SK-N-SH (cell line): ENCODE results near the gene VAMP2. TPM values are rescaled to one million over a fixed set of nuclear protein-coding genes. Genes with fewer than 3 reads are reported as not detected.

Source experiments
- CTCF ChIA-PET: fragments of 300-600, 350-600 bp; formaldehyde crosslinking; extraction: SDS; loops from one replicate; lab custom pipeline; 2021; lab: Yijun Ruan, JAX
- POLR2A ChIA-PET: fragments of 350-600 bp; sonication (Branson Sonifier 250); formaldehyde crosslinking; extraction: SDS; loops from one replicate; lab custom pipeline; 2020; ENCODE audit warnings: antibody characterized with exemption, inconsistent platforms; lab: Yijun Ruan, JAX
- DNase-seq: peaks from one replicate; pipeline ENCODE4 v3.0.0; 2012
- H2AFZ ChIP-seq: fragments of 200-600 bp; sonication (generic); 2 replicates; pipeline ENCODE4 v1.8.1; 2016; ENCODE audit warnings: antibody characterized with exemption, mild to moderate bottlenecking, low read depth
- H3F3A ChIP-seq: fragments of 200-600 bp; sonication (generic); replicated peaks from 2 replicates; pipeline ENCODE3; 2016; ENCODE audit warnings: antibody characterized with exemption, mild to moderate bottlenecking; ENCODE audit not compliant: insufficient read depth
- H3K27ac ChIP-seq, 2 experiments: fragments of 200-500 bp in 1 of 2; fragments of 200-600 bp in 1 of 2; sonication (Bioruptor generic) in 1 of 2; sonication (generic), shearing (Covaris generic) in 1 of 2; 2 replicates each; pipeline versions ENCODE4 v1.5.1 to v1.6.1; 2014 to 2016; ENCODE audit warnings: low read depth in 2 of 2, inconsistent platforms in 1 of 2, low read length in 1 of 2, mild to moderate bottlenecking in 1 of 2, mixed read lengths in 1 of 2
- H3K27me3 ChIP-seq: fragments of 200-600 bp; sonication (generic), shearing (Covaris generic); 2 replicates; pipeline ENCODE4 v1.6.1; 2016; ENCODE audit warnings: mixed run types; ENCODE audit not compliant: insufficient read depth
- H3K36me3 ChIP-seq, 2 experiments: fragments of 200-500 bp in 1 of 2; fragments of 200-600 bp in 1 of 2; sonication (Bioruptor generic) in 1 of 2; sonication (generic) in 1 of 2; replicated peaks in 1 of 2; 2 replicates each; pipeline versions ENCODE3 to v1.5.1; 2014 to 2016; ENCODE audit warnings: low read length in 1 of 2, mild to moderate bottlenecking in 1 of 2; ENCODE audit not compliant: insufficient read depth in 2 of 2, control insufficient read depth in 1 of 2
- H3K4me1 ChIP-seq, 2 experiments: fragments of 200-500 bp in 1 of 2; fragments of 200-600 bp in 1 of 2; sonication (Bioruptor generic) in 1 of 2; sonication (generic), shearing (Covaris generic) in 1 of 2; 2 replicates each; pipeline versions ENCODE4 v1.5.1 to v1.6.1; 2014 to 2016; ENCODE audit warnings: low read depth in 1 of 2, low read length in 1 of 2, mixed run types in 1 of 2; ENCODE audit not compliant: insufficient read depth in 2 of 2, control insufficient read depth in 1 of 2
- H3K4me2 ChIP-seq: fragments of 200-600 bp; sonication (generic), shearing (Covaris generic); 2 replicates; pipeline ENCODE4 v1.6.1; 2017; ENCODE audit warnings: mixed run types
- H3K4me3 ChIP-seq, 2 experiments: fragments of 200-500 bp in 1 of 2; fragments of 200-600 bp in 1 of 2; sonication (Bioruptor generic) in 1 of 2; sonication (generic), shearing (Covaris generic) in 1 of 2; 2 replicates each; pipeline versions ENCODE4 v1.5.1 to v1.8.1; 2014 to 2016; ENCODE audit warnings: low read depth in 2 of 2, inconsistent platforms in 1 of 2, low read length in 1 of 2, mild to moderate bottlenecking in 1 of 2, mixed read lengths in 1 of 2, moderate library complexity in 1 of 2
- H3K79me2 ChIP-seq: fragments of 200-600 bp; sonication (generic); 2 replicates; pipeline ENCODE4 v1.8.1; 2017; ENCODE audit warnings: mild to moderate bottlenecking; ENCODE audit not compliant: insufficient read depth
- H3K9ac ChIP-seq: fragments of 200-600 bp; sonication (generic); 2 replicates; pipeline ENCODE4 v1.6.1; 2017; ENCODE audit warnings: mixed run types
- H3K9me2 ChIP-seq: fragments of 200-600 bp; sonication (generic); 2 replicates; pipeline ENCODE4 v1.6.1; 2017; ENCODE audit warnings: mixed run types
- H3K9me3 ChIP-seq: fragments of 200-600 bp; sonication (generic); 2 replicates; pipeline ENCODE4 v1.6.1; 2017; ENCODE audit warnings: mixed run types, mild to moderate bottlenecking, moderate library complexity
- H4K20me1 ChIP-seq: fragments of 200-600 bp; sonication (generic); 2 replicates; pipeline ENCODE4 v1.6.1; 2017; ENCODE audit warnings: mild to moderate bottlenecking, mixed run types; ENCODE audit not compliant: insufficient read depth
- CHD2 ChIP-seq: fragments of 150-350 bp; IDR thresholded peaks from 2 replicates; pipeline ENCODE4 v1.6.1; 2018; ENCODE audit warnings: low read length; ENCODE audit not compliant: partially characterized antibody
- ELF1 ChIP-seq: IDR thresholded peaks from 2 replicates; pipeline ENCODE4 v1.4.0; 2012
- FOSL2 ChIP-seq: IDR thresholded peaks from 2 replicates; pipeline ENCODE4 v1.4.0; 2012; ENCODE audit warnings: low read depth, mild to moderate bottlenecking, moderate library complexity, borderline replicate concordance
- FOXJ3 ChIP-seq: sonication (generic); formaldehyde crosslinking; IDR thresholded peaks from 2 replicates; pipeline ENCODE4 v1.5.1; 2020; ENCODE audit warnings: mild to moderate bottlenecking, missing genetic modification reagents
- GABPA ChIP-seq: IDR thresholded peaks from 2 replicates; pipeline ENCODE4 v1.4.0; 2012; ENCODE audit warnings: low read depth, mild to moderate bottlenecking
- GATA2 ChIP-seq: sonication (generic); formaldehyde crosslinking; IDR thresholded peaks from 2 replicates; pipeline ENCODE4 v1.5.0; 2020; ENCODE audit warnings: mild to moderate bottlenecking, missing genetic modification reagents
- JUND ChIP-seq: IDR thresholded peaks from 2 replicates; pipeline ENCODE4 v1.4.0; 2012
- MAX ChIP-seq: IDR thresholded peaks from 2 replicates; pipeline ENCODE4 v1.4.0; 2012; ENCODE audit warnings: low read depth
- MXI1 ChIP-seq: IDR thresholded peaks from 2 replicates; pipeline ENCODE4 v1.6.1; 2012; ENCODE audit warnings: mild to moderate bottlenecking, low read depth, low read length, improper control_type of control experiment
- NFIC ChIP-seq: IDR thresholded peaks from 2 replicates; pipeline ENCODE4 v1.4.0; 2012; ENCODE audit warnings: borderline replicate concordance
- PBX3 ChIP-seq: IDR thresholded peaks from 2 replicates; pipeline ENCODE4; 2012
- POLR2AphosphoS5 ChIP-seq: IDR thresholded peaks from 2 replicates; pipeline ENCODE4 v1.6.1; 2012; ENCODE audit warnings: low read depth, low read length
- RAD21 ChIP-seq: IDR thresholded peaks from 2 replicates; pipeline ENCODE4 v1.6.1; 2012; ENCODE audit warnings: mild to moderate bottlenecking, low read length
- RFX5 ChIP-seq: IDR thresholded peaks from 2 replicates; pipeline ENCODE4 v1.6.1; 2012; ENCODE audit warnings: mild to moderate bottlenecking, improper control_type of control experiment, low read length
- RXRA ChIP-seq: IDR thresholded peaks from 2 replicates; pipeline ENCODE4 v1.4.0; 2012; ENCODE audit warnings: low read depth, mild to moderate bottlenecking, borderline replicate concordance
- SMC3 ChIP-seq: IDR thresholded peaks from 2 replicates; pipeline ENCODE4 v1.6.1; 2012; ENCODE audit warnings: low read depth, low read length, improper control_type of control experiment
- TAF1 ChIP-seq: IDR thresholded peaks from 2 replicates; pipeline ENCODE4 v1.6.1; 2012; ENCODE audit warnings: low read depth, mild to moderate bottlenecking, low read length, moderate library complexity, borderline replicate concordance
- TCF12 ChIP-seq: IDR thresholded peaks from 2 replicates; pipeline ENCODE4 v1.4.0; 2012
- TEAD4 ChIP-seq: IDR thresholded peaks from 2 replicates; pipeline ENCODE4 v1.4.0; 2012; ENCODE audit warnings: mild to moderate bottlenecking, borderline replicate concordance; ENCODE audit not compliant: insufficient read depth
- USF1 ChIP-seq: IDR thresholded peaks from 2 replicates; pipeline ENCODE4 v1.4.0; 2012; ENCODE audit warnings: low read depth, borderline replicate concordance
- USF2 ChIP-seq: fragments of 150-350 bp; IDR thresholded peaks from 2 replicates; pipeline ENCODE4 v1.6.1; 2017; ENCODE audit warnings: antibody characterized with exemption, low read length, low read depth, borderline replicate concordance
- WGBS: methylation state at CpG from one replicate; pipeline ENCODE4 v1.1.6; 2017; ENCODE audit warnings: low lambda C conversion rate; 5-methylcytosine and 5-hydroxymethylcytosine counted together
- polyA plus RNA-seq, 3 experiments: library from polyadenylated mRNA; depleted of rRNA; stranded (reverse); fragments of >200 nt; gene quantifications; 2 replicates each; pipeline ENCODE4 v1.2.3, GENCODE V29; 2012

VAMP2 gene
- polyA plus RNA-seq, 1 of the 3 experiments (the other 2 are of a cell fraction), result 42.0 TPM

DNA sequence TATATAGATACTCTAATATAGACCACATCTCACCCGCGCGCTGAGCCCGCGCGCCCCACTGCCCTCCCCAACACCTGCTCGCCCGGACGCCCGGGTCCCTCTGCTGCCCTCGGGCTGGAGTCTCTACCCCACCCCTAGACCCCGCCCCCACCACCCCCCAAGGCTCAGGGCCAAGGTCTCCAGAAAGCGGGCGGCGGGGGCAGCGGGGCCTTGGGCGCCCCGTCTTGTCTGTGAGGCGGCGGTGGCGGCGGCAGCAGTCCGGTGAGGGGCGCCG is 41.4 kb downstream of the VAMP2 start:
- H4K20me1 ChIP-seq, result peaks cover 15% of the 10 kb centered on the region
- POLR2A ChIA-PET, result no interaction called here
- no peak overlapping the region for H3K9ac ChIP-seq
- no peaks in the 10 kb centered on the region for H3K36me3 ChIP-seq
- 1% methylated on average over 11 of the region's 25 CpGs for WGBS
- TF ChIP-seq RAD21, result no peak
- no peak for TF ChIP-seq PBX3
- TF ChIP-seq, all 33 proteins: peak for 0
- H2AFZ ChIP-seq, result peak overlapping the region; percentile 78; the same call in 1 of the 2 replicates
- no peaks in the 10 kb centered on the region for H3K9me3 ChIP-seq
- CTCF ChIA-PET, result interaction anchor here (1.1 to 3.8 kb wide), 6 partner anchors 13 to 102 kb away, joined by 3 to 41 read pairs (median 7); no protein-coding TSS in a partner anchor
- peak overlapping the region; percentile 97 for H3K4me2 ChIP-seq
- H3K27ac ChIP-seq, result no peak overlapping the region; a peak in 1 of 4 replicates
- peaks cover 28% of the 10 kb centered on the region for H3F3A ChIP-seq
- H3K9me2 ChIP-seq, result no peaks in the 10 kb centered on the region
- DNase-seq, result no peak
- peaks cover 3% of the 10 kb centered on the region; the same call in 1 of the 2 replicates for H3K27me3 ChIP-seq
- H3K79me2 ChIP-seq, result no peaks in the 10 kb centered on the region
- peaks cover 0 to 41% of the 10 kb centered on the region in 2 experiments; a peak in 2 of 4 replicates for H3K4me1 ChIP-seq
- peak overlapping the region; percentile 53 to 81 for H3K4me3 ChIP-seq

GRCh38 chr17:8120520-8121406 is 42.0 kb downstream of the VAMP2 start:
- Histone ChIP-seq H3K4me2 (peak overlapping the region; percentile 97), H3K9me3 (no peaks in the 10 kb centered on the region), H3K36me3 (no peaks in the 10 kb centered on the region), H3F3A (peaks cover 23% of the 10 kb centered on the region), H3K27me3 (peaks cover 7% of the 10 kb centered on the region; the same call in 1 of the 2 replicates), H3K27ac (peak overlapping the region; percentile 63 to 72), H3K4me3 (peak overlapping the region; percentile 53 to 81), H3K9me2 (no peaks in the 10 kb centered on the region), H3K79me2 (no peaks in the 10 kb centered on the region), H2AFZ (peak overlapping the region; percentile 58), H3K4me1 (peaks cover 0 to 41% of the 10 kb centered on the region in 2 experiments; a peak in 2 of 4 replicates), H4K20me1 (peaks cover 15% of the 10 kb centered on the region), H3K9ac (peak overlapping the region; percentile 65; the same call in 1 of the 2 replicates)
- 3% methylated on average over 36 of the region's 40 CpGs for WGBS
- DNase-seq, result peak; percentile 71
- CTCF ChIA-PET, result interaction anchor here (0.6 to 15.2 kb wide), 23 partner anchors 7 to 102 kb away, joined by 3 to 298 read pairs (median 13); partner anchors contain the start of genes ALOX12B, TMEM107 and VAMP2
- POLR2A ChIA-PET, result interaction anchor here (0.6 kb wide), 1 partner anchor 90 kb away, joined by 3 read pairs; the partner anchor contains the start of gene AURKB
- TF ChIP-seq RFX5 (no peak), GABPA (peak; percentile 8; the same call in 1 of the 2 replicates), GATA2 (no peak), NFIC (no peak), TEAD4 (peak; percentile 90), PBX3 (no peak), JUND (no peak), TAF1 (no peak), USF1 (no peak), MAX (no peak; the same call in 1 of the 2 replicates), FOXJ3 (CRISPR knock-in tag) (no peak), SMC3 (no peak), CHD2 (no peak), ELF1 (no peak), POLR2AphosphoS5 (no peak), FOSL2 (peak; percentile 47; the same call in 1 of the 2 replicates), RXRA (no peak), MXI1 (0 out of 2 replicates have a peak, but pooled peaks have one; percentile 7), USF2 (no peak), RAD21 (no peak), TCF12 (0 out of 2 replicates have a peak, but pooled peaks have one; percentile 21)
